H1 (cell line): ENCODE measurements around the gene TEX11.

Experiments used
- CTCF ChIP-seq, 3 experiments: IDR thresholded peaks; 1 replicate in 2 of 3; 2 replicates in 1 of 3; pipeline versions ENCODE4 v1.5.1 to v1.6.1; 2011; ENCODE audit warnings: low read length in 3 of 3, mild to moderate bottlenecking in 3 of 3, inconsistent platforms in 2 of 3, low read depth in 1 of 3, moderate library complexity in 1 of 3; ENCODE audit not compliant: insufficient read depth in 1 of 3; ENCODE audit errors: control extremely low read depth in 1 of 3
- HDAC6 ChIP-seq: IDR thresholded peaks from one replicate; pipeline ENCODE4 v1.7.1; 2012; ENCODE audit warnings: low read depth, mild to moderate bottlenecking, inconsistent platforms, low read length, moderate library complexity
- POLR2A ChIP-seq, 2 experiments: IDR thresholded peaks; 1 replicate in 1 of 2; 2 replicates in 1 of 2; pipeline ENCODE4 v1.6.1; 2011; ENCODE audit warnings: low read depth in 2 of 2, low read length in 2 of 2, mild to moderate bottlenecking in 2 of 2; ENCODE audit errors: control extremely low read depth in 1 of 2
- RAD21 ChIP-seq, 2 experiments: IDR thresholded peaks in 1 of 2; conservative IDR thresholded peaks in 1 of 2; 2 replicates each; pipeline ENCODE4 v1.6.1; 2011; ENCODE audit warnings: low read depth in 2 of 2, low read length in 2 of 2, improper control_type of control experiment in 1 of 2, inconsistent platforms in 1 of 2, mild to moderate bottlenecking in 1 of 2, moderate library complexity in 1 of 2
- TAF1 ChIP-seq: IDR thresholded peaks from 2 replicates; pipeline ENCODE4 v1.6.1; 2011; ENCODE audit warnings: mild to moderate bottlenecking, low read depth, low read length
- YY1 ChIP-seq: IDR thresholded peaks from 2 replicates; pipeline ENCODE4 v1.6.1; 2011; ENCODE audit warnings: low read depth, mild to moderate bottlenecking, low read length
- ZNF274 ChIP-seq: IDR thresholded peaks from 2 replicates; pipeline ENCODE4 v1.7.0; 2012; ENCODE audit warnings: low read length, borderline replicate concordance; ENCODE audit errors: extremely low read depth

- TF ChIP-seq HDAC6 (no peak), CTCF (IDR thresholded peaks at IDR 0.05; ENCODE audit: control extremely low read depth in 1 of 3, insufficient read depth in 1 of 3, low read depth in 1 of 3, low read length in 3 of 3) (no peak), YY1 (no peak), RAD21 (IDR thresholded peaks at IDR 0.05 in 1 of 2, conservative IDR thresholded peaks at IDR 0.05 in 1 of 2; ENCODE audit: low read depth in 2 of 2, low read length in 2 of 2) (no peak), ZNF274 (no peak), POLR2A (IDR thresholded peaks at IDR 0.05; ENCODE audit: control extremely low read depth in 1 of 2, low read depth in 2 of 2, low read length in 2 of 2) (no peak), TAF1 (no peak)
These were observed 316.4 kb downstream of the TEX11 start for GRCh38 chrX:70592091-70592490.
